ENCODE measurements around the gene PKM. TPM values are rescaled to one million over a fixed set of nuclear protein-coding genes. Genes with fewer than 3 reads are reported as not detected.

The PKM gene
- total and polyA plus RNA-seq, 9 of the 15 experiments (the other 6 are each of a cell fraction or from before 2014, with no cell fraction given): 140 to 825 (median 383) TPM

GRCh38 chr15:72231066-72231832, at the start of gene PKM (continued):
- TF ChIP-seq, protein P1, sequence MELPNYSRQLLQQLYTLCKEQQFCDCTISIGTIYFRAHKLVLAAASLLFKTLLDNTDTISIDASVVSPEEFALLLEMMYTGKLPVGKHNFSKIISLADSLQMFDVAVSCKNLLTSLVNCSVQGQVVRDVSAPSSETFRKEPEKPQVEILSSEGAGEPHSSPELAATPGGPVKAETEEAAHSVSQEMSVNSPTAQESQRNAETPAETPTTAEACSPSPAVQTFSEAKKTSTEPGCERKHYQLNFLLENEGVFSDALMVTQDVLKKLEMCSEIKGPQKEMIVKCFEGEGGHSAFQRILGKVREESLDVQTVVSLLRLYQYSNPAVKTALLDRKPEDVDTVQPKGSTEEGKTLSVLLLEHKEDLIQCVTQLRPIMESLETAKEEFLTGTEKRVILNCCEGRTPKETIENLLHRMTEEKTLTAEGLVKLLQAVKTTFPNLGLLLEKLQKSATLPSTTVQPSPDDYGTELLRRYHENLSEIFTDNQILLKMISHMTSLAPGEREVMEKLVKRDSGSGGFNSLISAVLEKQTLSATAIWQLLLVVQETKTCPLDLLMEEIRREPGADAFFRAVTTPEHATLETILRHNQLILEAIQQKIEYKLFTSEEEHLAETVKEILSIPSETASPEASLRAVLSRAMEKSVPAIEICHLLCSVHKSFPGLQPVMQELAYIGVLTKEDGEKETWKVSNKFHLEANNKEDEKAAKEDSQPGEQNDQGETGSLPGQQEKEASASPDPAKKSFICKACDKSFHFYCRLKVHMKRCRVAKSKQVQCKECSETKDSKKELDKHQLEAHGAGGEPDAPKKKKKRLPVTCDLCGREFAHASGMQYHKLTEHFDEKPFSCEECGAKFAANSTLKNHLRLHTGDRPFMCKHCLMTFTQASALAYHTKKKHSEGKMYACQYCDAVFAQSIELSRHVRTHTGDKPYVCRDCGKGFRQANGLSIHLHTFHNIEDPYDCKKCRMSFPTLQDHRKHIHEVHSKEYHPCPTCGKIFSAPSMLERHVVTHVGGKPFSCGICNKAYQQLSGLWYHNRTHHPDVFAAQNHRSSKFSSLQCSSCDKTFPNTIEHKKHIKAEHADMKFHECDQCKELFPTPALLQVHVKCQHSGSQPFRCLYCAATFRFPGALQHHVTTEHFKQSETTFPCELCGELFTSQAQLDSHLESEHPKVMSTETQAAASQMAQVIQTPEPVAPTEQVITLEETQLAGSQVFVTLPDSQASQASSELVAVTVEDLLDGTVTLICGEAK (IDR thresholded peaks at IDR 0.05): no peak
- TF ChIP-seq, protein P1 (CRISPR knock-in tag; IDR thresholded peaks at IDR 0.05): no peak
- TF ChIP-seq ARID3A (IDR thresholded peaks at IDR 0.05; ENCODE audit: borderline replicate concordance, low read depth, low read length): peak; percentile 62; the same call in 1 of the 2 replicates
- no peak for TF ChIP-seq CAMTA2 (CRISPR knock-in tag; conservative IDR thresholded peaks at IDR 0.05)
- no peak for TF ChIP-seq BACH1 (tag; IDR thresholded peaks at IDR 0.05)
- no peak for TF ChIP-seq TRIM25 (IDR thresholded peaks at IDR 0.05; ENCODE audit: borderline replicate concordance)
- TF ChIP-seq, protein P2, sequence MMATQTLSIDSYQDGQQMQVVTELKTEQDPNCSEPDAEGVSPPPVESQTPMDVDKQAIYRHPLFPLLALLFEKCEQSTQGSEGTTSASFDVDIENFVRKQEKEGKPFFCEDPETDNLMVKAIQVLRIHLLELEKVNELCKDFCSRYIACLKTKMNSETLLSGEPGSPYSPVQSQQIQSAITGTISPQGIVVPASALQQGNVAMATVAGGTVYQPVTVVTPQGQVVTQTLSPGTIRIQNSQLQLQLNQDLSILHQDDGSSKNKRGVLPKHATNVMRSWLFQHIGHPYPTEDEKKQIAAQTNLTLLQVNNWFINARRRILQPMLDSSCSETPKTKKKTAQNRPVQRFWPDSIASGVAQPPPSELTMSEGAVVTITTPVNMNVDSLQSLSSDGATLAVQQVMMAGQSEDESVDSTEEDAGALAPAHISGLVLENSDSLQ (IDR thresholded peaks at IDR 0.05): peak; percentile 67
- TF ChIP-seq CHCHD3 (CRISPR knock-in tag; IDR thresholded peaks at IDR 0.05): no peak
- no peak for TF ChIP-seq ZFP36 (IDR thresholded peaks at IDR 0.05; ENCODE audit: low read depth, low read length, partially characterized antibody)
- TF ChIP-seq PPARD (CRISPR knock-in tag; IDR thresholded peaks at IDR 0.05): no peak
- TF ChIP-seq MCM2 (IDR thresholded peaks at IDR 0.05; ENCODE audit: low read depth): no peak
- no peak for TF ChIP-seq ELF2 (CRISPR knock-in tag; IDR thresholded peaks at IDR 0.05)
